Measurements from ENCODE around the gene NAT9.

Gene NAT9

GRCh38 chr17:74778960-74779359 is 2.8 kb upstream of the NAT9 start:
- DNase-seq = no peak

- peak; percentile 29 for DNase-seq
Observed at GRCh38 chr17:74777901-74778515, 1.9 kb upstream of the NAT9 start.

GRCh38 chr17:74776990-74777389 is 845 bp upstream of the NAT9 start:
- DNase-seq = peak; percentile 19

- no peak for DNase-seq
Observed at GRCh38 chr17:74775409-74776043, 619 bp downstream of the NAT9 start.

GRCh38 chr17:74773871-74774286 is 2.3 kb downstream of the NAT9 start:
- no peak for DNase-seq

- DNase-seq = no peak
Observed at GRCh38 chr17:74773414-74773813, 2.7 kb downstream of the NAT9 start.

- DNase-seq = no peak
Observed at GRCh38 chr17:74772053-74772452, 4.1 kb downstream of the NAT9 start.

- no peak for DNase-seq
Observed at GRCh38 chr17:74771319-74771914, 4.7 kb downstream of the NAT9 start.

- DNase-seq = peak; percentile 57
Observed at GRCh38 chr17:74770498-74771318, 5.4 kb downstream of the NAT9 start.

GRCh38 chr17:74769856-74770497 is 6.2 kb downstream of the NAT9 start:
- DNase-seq = no peak

- no peak for DNase-seq
Observed at GRCh38 chr17:74769266-74769855, 6.8 kb downstream of the NAT9 start.

- DNase-seq = no peak
Observed at GRCh38 chr17:74768763-74769114, 7.4 kb downstream of the NAT9 start.

GRCh38 chr17:74768069-74768762 is 7.9 kb downstream of the NAT9 start:
- DNase-seq = peak; percentile 42

GRCh38 chr17:74767111-74767516 is 9.0 kb downstream of the NAT9 start:
- DNase-seq = no peak

- DNase-seq = no peak
Observed at GRCh38 chr17:74766413-74766812, 9.7 kb downstream of the NAT9 start.

GRCh38 chr17:74764751-74765286 is 11.3 kb downstream of the NAT9 start:
- DNase-seq = no peak

- DNase-seq = no peak
Observed at GRCh38 chr17:74763565-74764387, 12.4 kb downstream of the NAT9 start.

- DNase-seq = no peak
Observed at GRCh38 chr17:74761931-74762330, 14.2 kb downstream of the NAT9 start.

GRCh38 chr17:74761419-74761818 is 14.7 kb downstream of the NAT9 start:
- no peak for DNase-seq

GRCh38 chr17:74760404-74761105 is 15.6 kb downstream of the NAT9 start:
- peak; percentile 22 for DNase-seq

Data from NCI-H69 (cell line).